Hepatic stellate cell (primary cell): ENCODE measurements around the gene TBCA.

Experiments
- DNase-seq: peaks from one replicate; pipeline ENCODE4 v3.0.0; 2011; ENCODE audit warnings: low spot score

TBCA gene

GRCh38 chr5:77642738-77643653, 133.1 kb downstream of the TBCA start:
- no peak for DNase-seq

GRCh38 chr5:77641963-77642737, 134.0 kb downstream of the TBCA start:
- DNase-seq = no peak

- no peak for DNase-seq
Measured at GRCh38 chr5:77641397-77641943, 134.7 kb downstream of the TBCA start.
